ENCODE data around the gene BCLAF3. TPM values are rescaled to one million over a fixed set of nuclear protein-coding genes. Genes with fewer than 3 reads are reported as not detected.

Gene BCLAF3
- total RNA-seq = 1 to 10 TPM; 2.8 to 4.5 TPM

DNA sequence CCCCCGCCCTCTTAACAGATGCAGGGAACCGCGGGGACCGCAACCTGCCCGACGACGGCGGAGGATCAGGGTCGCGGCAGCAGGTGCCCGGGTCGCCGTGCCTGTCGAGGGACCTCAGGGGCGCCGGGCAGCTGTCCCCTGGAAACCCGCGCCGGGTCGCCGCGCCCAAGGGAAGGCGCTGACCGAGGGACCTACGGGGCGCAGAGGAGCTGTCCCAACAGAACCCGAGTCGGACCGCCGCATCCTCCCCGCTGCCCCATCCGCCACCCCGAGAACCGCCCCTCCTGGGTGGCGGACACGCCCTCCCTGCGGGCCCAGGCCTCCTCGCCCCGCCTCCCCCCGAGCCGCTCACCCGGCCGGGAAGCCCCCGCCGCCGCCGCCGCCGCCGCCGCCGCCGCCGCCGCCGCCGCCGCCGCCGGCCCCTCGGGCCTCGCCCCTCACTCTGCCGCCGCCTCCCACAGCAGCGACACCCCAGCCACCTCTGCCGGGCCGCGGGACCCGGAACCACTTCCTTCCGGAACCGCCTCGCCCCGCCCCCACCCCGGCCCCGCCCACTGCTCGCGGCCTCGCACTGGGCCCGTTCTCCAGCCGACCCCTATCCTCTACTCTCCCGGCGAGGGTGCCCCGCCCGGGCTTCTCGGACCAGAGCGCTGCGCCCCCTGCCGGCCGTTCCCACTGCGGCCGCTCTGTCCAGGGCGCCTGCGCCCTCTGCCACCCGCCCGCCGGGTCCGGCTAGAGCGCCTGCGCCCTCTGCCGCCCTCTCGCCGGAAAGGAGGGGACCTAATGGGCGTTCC lies at the start of gene BCLAF3:
BCLAF3 (minus strand) TSS at position 506 of the 794 bp plus-strand sequence. CDS start 20,797 bp downstream, outside the sequence.
- no peaks in the 10 kb centered on the region for H3K9me3 Mint-ChIP-seq
- no peaks in the 10 kb centered on the region for H3K36me3 Mint-ChIP-seq
- DNase-seq (ENCODE audit: low spot score in 2 of 2) = peak; percentile 88 to 93
- H3K27ac Mint-ChIP-seq = peak within 1 kb of the TSS; percentile 85 to 90
- peak; percentile 97 to 98 for ATAC-seq

DNA sequence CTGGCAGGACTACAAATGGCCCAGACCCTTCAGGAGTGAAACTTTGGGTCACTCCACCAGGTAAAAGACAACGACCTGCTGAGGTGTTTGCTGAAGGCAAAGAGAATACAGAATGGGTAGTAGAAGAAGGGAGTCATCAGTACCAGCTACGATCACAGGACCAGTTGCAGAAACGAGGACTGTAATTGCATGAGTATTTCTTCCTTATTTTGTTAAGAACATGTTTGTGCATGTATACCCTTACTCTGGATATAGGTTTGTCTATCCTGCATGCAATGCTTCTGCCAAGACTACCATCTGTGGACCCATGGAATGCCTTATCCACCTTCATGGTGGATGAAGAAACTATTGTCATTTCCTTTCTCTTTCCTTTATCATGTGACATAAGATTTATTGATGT lies 48.1 kb upstream of the BCLAF3 start:
- no peak for ATAC-seq
- no peak for DNase-seq (ENCODE audit: low spot score in 2 of 2)
- Mint-ChIP-seq H3K9me3 (no peaks in the 10 kb centered on the region), H3K36me3 (no peaks in the 10 kb centered on the region), H3K27ac (no peak overlapping the region)

DNA sequence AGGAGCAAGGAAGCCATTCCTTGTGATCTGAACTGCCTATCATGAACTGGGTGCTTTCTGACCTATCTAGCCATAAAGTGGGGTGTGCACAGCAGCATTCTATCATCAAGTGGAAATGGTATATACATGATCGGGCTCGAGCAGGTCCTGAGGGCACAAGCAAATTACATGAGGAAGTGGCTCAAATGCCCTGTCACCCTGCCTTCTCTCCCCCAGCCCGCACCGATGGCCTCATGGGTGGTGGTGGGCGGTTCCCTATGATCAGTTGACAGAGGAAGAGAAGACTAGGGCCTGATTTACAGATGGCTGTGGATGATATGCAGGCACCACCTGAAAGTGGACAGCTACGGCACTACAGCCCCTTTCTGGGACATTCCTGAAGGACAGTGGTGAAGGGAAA lies 46.3 kb upstream of the BCLAF3 start:
- no peak for ATAC-seq
- no peak overlapping the region for H3K27ac Mint-ChIP-seq
- DNase-seq (ENCODE audit: low spot score in 2 of 2) = no peak
- no peaks in the 10 kb centered on the region for H3K9me3 Mint-ChIP-seq
- no peaks in the 10 kb centered on the region for H3K36me3 Mint-ChIP-seq

DNA sequence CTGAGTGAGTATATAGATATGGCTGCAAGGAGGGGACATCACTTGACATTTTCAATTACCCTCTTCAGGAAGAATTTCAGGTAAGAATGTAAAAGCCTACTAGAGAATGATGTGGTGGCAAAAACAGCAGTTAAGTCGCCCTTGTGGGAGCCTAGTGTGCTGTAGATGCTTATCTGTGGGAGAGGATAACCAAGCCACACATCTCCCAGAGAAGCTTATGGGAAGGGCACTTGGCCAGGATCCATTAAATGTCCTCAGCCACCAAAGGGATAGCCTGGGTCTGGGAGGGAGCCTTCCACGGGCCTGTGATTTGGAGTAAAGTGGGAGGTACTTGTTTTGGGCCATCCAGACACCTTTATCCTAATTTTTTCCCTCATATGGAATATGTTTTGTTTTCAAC lies 41.3 kb upstream of the BCLAF3 start:
- Mint-ChIP-seq H3K9me3 (no peaks in the 10 kb centered on the region), H3K36me3 (no peaks in the 10 kb centered on the region), H3K27ac (no peak overlapping the region)
- ATAC-seq = no peak
- DNase-seq (ENCODE audit: low spot score in 2 of 2) = no peak

DNA sequence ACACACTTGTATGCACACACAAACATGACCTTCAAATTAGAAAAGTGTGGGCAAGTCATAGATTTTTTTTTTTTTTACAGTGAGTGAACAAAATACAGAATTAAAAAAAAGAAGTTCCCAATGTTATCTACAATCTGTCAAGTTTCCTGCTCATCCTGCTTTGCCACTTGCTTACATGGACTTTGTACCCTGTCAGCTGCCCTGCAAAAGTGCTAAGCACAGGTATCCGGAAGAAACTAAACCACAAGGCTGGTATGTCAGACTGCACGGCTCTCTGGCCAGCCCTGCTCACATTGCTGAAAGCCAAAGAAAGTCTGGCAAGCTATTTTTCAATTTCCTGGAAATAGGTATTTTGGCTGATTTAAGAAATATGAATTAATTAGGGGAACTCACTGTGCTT lies 38.9 kb upstream of the BCLAF3 start:
- Mint-ChIP-seq H3K27ac (no peak overlapping the region), H3K36me3 (no peaks in the 10 kb centered on the region), H3K9me3 (no peaks in the 10 kb centered on the region)
- DNase-seq (ENCODE audit: low spot score in 2 of 2) (no peak), ATAC-seq (no peak)

DNA sequence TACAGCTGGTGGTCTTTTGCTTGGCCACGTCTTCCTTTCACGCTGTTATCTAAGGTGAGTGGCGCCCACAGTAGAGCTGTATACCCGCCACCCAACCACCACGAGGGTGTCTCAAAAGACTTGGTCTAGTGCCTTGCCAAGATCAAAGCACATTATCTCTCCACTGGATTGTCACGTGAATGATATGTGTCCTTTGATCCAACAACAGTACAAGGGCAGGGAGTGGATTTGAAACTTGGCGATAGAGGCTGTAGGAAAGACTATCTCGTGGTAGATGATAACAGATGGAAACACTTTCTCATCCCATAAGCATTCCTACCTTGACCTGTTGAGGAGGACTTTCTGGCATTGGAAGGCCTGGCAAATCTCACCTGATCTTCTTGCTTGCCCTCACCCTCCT lies 37.7 kb upstream of the BCLAF3 start:
- Mint-ChIP-seq H3K9me3 (no peaks in the 10 kb centered on the region), H3K27ac (no peak overlapping the region), H3K36me3 (no peaks in the 10 kb centered on the region)
- no peak for DNase-seq (ENCODE audit: low spot score in 2 of 2)
- ATAC-seq = no peak

DNA sequence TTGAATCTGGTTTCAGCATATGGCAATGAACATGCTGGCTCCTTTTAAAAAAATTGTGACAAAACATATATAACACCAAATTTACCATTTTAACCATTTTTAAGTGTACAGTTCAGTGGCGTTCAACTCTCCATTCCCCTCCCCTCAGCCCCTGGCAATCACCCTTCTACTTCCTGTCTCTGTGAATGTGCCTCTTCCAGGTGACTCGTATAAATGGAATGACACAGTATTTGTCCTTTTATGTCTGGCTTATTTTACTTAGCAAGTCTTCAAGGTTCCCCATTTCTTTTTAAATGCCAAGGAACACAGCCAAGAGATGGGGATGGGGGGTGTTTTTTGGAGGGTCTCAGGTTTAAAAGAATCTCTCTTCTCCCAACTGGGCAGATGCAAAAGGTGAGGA lies 35.4 kb upstream of the BCLAF3 start:
- Mint-ChIP-seq H3K27ac (no peak overlapping the region), H3K9me3 (no peaks in the 10 kb centered on the region), H3K36me3 (no peaks in the 10 kb centered on the region)
- DNase-seq (ENCODE audit: low spot score in 2 of 2) (no peak), ATAC-seq (no peak)

DNA sequence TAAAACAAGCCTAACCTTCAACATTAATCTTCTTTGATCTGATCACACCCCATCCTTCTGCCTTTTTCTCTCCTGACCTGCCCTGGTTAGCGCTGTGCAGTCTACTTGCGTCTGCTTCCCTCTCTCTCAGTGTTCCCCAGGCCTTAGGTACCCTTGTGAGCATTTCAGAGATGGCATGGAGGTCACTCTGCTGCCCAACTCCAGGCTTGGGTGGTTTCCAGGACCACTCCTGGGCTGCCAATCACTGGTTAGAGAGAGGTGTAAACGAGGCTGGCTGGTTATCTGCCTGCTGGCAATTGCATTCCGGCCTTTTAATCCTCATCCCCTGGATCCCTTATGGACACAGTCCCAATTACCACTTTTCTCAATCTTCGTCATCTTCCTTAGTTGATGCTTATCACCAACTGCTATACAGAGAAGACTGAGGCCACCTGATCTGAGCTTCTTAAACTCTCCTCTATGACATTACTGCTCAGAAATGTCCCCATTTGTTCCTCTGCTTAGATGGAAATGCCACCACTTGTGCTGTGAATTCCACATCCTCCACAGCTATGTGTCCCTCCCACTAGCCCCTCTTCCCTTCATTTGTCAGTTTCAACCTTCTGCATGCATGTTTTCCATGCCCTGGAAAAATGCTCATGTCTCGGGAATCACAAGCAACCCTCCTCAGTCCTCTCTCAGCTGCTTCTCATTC lies 29.0 kb upstream of the BCLAF3 start:
- Mint-ChIP-seq H3K9me3 (peaks cover 10 to 11% of the 10 kb centered on the region in 2 donors), H3K27ac (no peak overlapping the region), H3K36me3 (peaks cover 15 to 27% of the 10 kb centered on the region in 2 donors)
- no peak for ATAC-seq
- DNase-seq (ENCODE audit: low spot score in 2 of 2) = no peak

DNA sequence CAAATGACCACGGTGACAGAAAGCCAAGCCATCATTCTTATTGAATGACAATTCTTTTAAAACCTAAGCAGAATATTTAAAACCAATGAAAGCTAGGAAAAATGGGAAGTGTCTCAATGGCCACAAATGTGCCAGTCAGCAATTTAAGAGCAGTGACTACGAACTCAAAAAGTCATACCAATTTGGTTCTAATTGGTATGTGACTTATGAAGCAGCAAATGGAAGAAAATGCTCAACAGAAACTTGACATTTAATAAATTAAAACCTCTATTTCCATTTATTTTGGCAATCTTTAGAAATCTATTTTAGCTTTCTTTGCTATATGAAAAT lies 25.7 kb upstream of the BCLAF3 start:
- Mint-ChIP-seq H3K36me3 (peaks cover 15 to 27% of the 10 kb centered on the region in 2 donors), H3K27ac (no peak overlapping the region), H3K9me3 (peaks cover 10 to 11% of the 10 kb centered on the region in 2 donors)
- DNase-seq (ENCODE audit: low spot score in 2 of 2) = no peak
- no peak for ATAC-seq

DNA sequence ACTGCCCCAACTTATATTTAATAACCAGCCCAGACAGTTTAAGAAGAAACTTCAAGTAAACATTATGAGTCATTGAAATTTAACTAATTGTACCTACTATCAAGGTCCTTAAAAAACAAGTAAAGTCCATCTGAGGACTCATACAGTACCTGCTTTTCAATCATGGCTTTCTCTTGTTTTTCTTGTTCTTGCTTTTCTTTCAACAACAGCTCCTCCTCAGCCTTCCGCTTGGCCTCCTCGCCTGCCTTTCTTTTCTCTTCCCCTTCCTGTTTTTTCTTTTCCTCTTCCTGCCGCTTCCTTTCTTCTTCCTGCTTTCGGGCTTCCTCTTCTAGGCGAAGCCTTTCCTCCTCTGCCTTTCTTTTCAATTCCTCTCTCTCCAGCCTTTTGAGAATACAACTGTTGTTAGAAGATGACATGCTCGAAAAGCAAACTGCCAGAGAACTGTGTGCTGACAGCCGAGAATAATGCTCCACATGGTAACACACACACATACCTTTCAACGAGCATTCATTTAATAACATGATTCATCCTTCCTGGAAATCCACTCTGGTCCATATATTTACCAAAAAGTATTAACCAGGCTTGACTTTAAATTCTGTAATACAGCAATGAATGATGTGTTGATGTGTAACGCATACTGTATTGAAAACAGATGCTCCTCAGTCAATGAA lies 25.2 kb upstream of the BCLAF3 start:
- Mint-ChIP-seq H3K9me3 (peaks cover 10 to 11% of the 10 kb centered on the region in 2 donors), H3K36me3 (peaks cover 15 to 27% of the 10 kb centered on the region in 2 donors), H3K27ac (no peak overlapping the region)
- no peak for ATAC-seq
- no peak for DNase-seq (ENCODE audit: low spot score in 2 of 2)

DNA sequence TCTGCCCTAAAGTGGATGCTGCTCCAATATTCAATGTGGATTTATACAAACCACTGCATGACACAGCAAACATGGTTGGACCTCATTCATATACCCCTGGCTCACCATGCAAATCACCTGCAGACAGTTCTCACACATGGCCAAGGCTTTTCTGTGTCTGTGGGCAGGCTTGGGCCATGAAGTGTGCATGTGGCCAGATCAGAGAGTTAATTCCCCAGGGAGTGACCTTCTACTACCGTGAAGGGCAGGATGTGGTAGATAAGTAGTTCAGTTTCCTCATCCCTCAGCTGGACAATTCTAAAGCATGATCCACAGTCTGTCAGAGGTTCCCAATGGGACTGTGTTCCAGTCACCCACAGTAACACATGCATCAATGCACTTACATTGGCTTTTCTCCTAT lies 24.6 kb upstream of the BCLAF3 start:
- H3K36me3 Mint-ChIP-seq = peaks cover 15 to 27% of the 10 kb centered on the region in 2 donors
- peaks cover 10 to 11% of the 10 kb centered on the region in 2 donors for H3K9me3 Mint-ChIP-seq
- no peak overlapping the region for H3K27ac Mint-ChIP-seq
- ATAC-seq (no peak), DNase-seq (ENCODE audit: low spot score in 2 of 2) (no peak)

DNA sequence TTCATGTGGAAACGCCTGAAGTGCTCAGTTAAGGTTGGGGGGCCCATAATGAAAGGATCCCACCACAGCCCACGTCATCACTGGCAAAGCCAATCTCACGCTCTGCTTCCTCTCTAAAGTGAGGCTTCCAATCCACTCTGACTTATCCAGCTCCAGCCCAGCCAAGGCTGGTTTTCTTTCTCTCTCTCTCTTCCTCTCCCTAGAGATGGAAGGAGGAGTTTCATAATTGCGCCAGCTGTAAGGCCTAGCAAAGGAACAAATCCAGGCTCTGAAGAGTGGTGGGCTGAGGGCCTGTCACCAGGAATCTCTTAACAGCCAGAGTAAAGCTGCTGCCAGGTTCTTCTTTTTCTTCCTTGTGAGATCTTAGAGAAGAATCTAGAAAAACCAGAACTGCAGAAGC lies 20.7 kb upstream of the BCLAF3 start:
- no peak overlapping the region for H3K27ac Mint-ChIP-seq
- peaks cover 15% of the 10 kb centered on the region in 2 donors for H3K36me3 Mint-ChIP-seq
- H3K9me3 Mint-ChIP-seq = peaks cover 10 to 11% of the 10 kb centered on the region in 2 donors
- ATAC-seq (no peak), DNase-seq (ENCODE audit: low spot score in 2 of 2) (no peak)

DNA sequence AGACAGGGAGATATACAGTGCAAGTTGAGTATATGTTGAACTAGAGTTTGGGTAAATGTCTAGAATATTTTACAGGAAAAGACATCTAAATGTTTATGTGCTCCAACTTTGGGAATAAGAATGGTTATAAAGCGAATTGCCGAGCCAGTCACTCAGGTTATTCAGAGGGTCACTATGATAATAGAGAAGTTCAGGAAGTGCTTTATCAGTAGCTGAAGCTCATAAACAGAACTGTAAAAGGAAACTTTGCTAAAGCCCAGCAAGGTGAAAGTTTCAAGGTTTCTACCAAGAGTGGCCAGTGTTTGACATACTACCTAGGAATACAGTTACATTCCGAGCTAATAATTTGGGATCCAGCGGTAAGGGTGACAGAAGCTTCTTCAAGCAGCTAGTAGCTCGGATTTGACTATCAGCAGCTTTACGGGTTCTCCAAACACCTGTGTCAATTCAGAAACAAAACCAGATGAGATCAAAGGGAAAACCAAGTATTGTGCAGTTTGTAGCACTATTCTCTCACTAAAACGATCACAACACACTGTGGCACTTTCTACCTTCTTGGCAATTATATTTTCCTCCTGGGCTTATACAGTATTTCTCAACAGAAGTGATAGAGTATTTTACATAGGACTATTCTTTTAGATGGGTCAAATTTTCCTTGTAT lies 17.2 kb upstream of the BCLAF3 start:
- Mint-ChIP-seq H3K9me3 (no peaks in the 10 kb centered on the region), H3K27ac (no peak overlapping the region)

DNA sequence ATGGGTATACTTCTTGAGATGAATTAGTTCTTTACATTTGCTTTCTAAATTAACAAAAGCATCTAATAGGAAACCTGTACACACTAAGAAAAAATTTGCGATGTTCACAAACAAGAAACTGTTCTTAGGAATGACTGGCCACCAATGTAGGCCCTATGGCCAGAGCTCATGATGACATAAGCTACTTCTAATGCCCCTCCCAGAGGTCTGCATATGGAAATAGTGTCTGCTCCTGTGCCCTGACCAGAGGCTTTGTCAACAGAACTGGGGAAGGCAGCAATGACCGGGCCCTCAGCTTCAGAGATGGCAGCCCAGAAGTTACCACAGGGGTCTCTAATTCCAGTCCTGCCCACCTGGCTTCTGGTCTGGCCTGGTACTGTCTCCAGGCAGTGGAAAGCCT lies 15.0 kb upstream of the BCLAF3 start:
- DNase-seq (ENCODE audit: low spot score in 2 of 2) (no peak), ATAC-seq (no peak)
- Mint-ChIP-seq H3K9me3 (no peaks in the 10 kb centered on the region), H3K36me3 (no peaks in the 10 kb centered on the region), H3K27ac (no peak overlapping the region)

More for the DNA sequence above, 17.2 kb upstream of the BCLAF3 start:
- H3K36me3 Mint-ChIP-seq = no peaks in the 10 kb centered on the region
- ATAC-seq = no peak
- no peak for DNase-seq (ENCODE audit: low spot score in 2 of 2)

DNA sequence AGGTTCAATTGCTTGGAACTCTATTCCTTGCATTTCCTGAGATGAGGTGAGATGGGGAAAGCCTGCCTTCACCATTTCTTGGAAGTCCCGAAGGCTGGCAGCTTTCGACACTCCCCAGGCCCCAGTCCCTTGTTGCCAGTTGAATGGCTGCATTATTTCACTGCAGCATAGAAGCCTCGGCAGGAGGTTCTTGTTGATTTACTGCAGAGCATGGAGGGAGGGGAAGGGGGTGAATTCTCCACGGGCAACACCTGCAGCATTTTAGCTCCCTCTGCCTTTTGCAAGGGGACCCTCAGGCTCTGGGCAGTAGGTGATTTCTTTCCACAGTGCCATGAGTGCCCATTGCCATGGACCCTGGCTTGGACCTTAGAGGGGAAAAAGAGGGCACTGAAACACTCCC lies 10.7 kb upstream of the BCLAF3 start:
- DNase-seq (ENCODE audit: low spot score in 2 of 2) (no peak), ATAC-seq (no peak)
- H3K36me3 Mint-ChIP-seq = no peaks in the 10 kb centered on the region
- no peak overlapping the region for H3K27ac Mint-ChIP-seq
- H3K9me3 Mint-ChIP-seq = no peaks in the 10 kb centered on the region

DNA sequence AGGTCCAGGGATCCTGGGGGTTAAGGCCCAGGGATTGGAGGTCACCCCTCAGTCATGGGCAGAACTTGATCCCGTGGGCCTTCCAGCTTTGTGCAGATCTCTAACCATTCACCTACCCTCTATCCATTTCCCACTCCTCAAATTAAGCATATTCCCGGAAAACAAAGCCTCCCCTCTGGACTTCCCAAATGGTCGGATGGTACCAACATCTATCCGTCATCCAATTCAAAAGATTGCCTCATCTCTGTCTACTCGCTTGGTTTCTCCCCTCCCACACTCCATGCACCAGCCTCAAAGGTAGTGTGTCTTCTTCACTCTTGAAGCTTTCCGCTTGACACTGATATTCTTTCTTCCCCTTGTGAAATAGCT lies 473 bp upstream of the BCLAF3 start:
- no peak for DNase-seq (ENCODE audit: low spot score in 2 of 2)
- Mint-ChIP-seq H3K27ac (peak overlapping the region; percentile 85 to 90), H3K36me3 (no peaks in the 10 kb centered on the region), H3K9me3 (no peaks in the 10 kb centered on the region)
- peak in 1 of 2 donors; percentile 5 for ATAC-seq

DNA sequence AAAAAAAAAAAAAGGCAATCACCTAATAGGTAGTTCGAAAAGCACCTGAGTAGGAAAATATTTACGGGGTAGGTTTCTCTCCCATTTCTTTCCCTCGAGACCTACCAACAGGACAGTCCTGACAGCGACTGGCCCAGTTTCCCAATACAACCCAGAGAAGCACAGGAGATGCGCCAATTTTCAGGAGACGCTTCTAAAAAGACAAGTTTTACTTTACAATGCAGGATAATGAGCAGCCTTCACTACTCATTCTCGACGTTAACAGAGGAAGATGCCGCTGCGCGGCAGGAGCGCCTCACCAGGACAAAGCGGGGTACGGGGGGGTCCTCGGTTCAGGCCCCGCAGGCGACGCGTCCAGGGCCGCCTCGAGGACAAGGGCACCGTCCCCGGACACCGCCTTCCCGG lies 708 bp downstream of the BCLAF3 start:
- ATAC-seq (peak in 1 of 2 donors; percentile 2), DNase-seq (ENCODE audit: low spot score in 2 of 2) (no peak)
- Mint-ChIP-seq H3K27ac (peak overlapping the region; percentile 65 to 78), H3K36me3 (no peaks in the 10 kb centered on the region), H3K9me3 (no peaks in the 10 kb centered on the region)

Measured in activated naive CD4-positive, alpha-beta T cell treated with anti-CD3 and anti-CD28 coated beads, Interleukin-2, amount 50 U/mL, for 72 hours (primary cell).